DND-41 (cell line): ENCODE measurements around the gene DLL3.

Experiments
- ATAC-seq: fragments of 200-7000 bp; cut with Tn5 transposase; 3 replicates; pipeline ENCODE4 v1.9.1; 2021; ENCODE audit warnings: low read depth; ENCODE audit not compliant: insufficient read depth
- DNase-seq: peaks from one replicate; pipeline ENCODE4 v3.0.0-alpha.2; 2020
- H2AFZ ChIP-seq: 2 replicates; pipeline ENCODE4 v1.6.0; 2012; ENCODE audit warnings: low read depth, low read length
- H3K27ac ChIP-seq: 2 replicates; pipeline ENCODE4 v1.5.1; 2012; ENCODE audit warnings: low read length, inconsistent platforms
- H3K27me3 ChIP-seq: fragments of 200-600 bp; sonication (generic); 2 replicates; pipeline ENCODE4 v1.6.0; 2012; ENCODE audit warnings: low read length, mild to moderate bottlenecking, inconsistent platforms; ENCODE audit not compliant: insufficient read depth, poor library complexity
- H3K36me3 ChIP-seq: 2 replicates; pipeline ENCODE4 v1.5.1; 2012; ENCODE audit warnings: low read length, inconsistent platforms; ENCODE audit not compliant: insufficient read depth
- H3K4me1 ChIP-seq: 2 replicates; pipeline ENCODE4 v1.5.1; 2012; ENCODE audit warnings: mild to moderate bottlenecking, low read length; ENCODE audit not compliant: insufficient read depth
- H3K4me2 ChIP-seq: 2 replicates; pipeline ENCODE4 v1.6.0; 2012; ENCODE audit warnings: mild to moderate bottlenecking, moderate library complexity, low read length, inconsistent platforms; ENCODE audit not compliant: insufficient read depth
- H3K4me3 ChIP-seq, 2 experiments: fragments of 200-600 bp in 1 of 2; shearing (Covaris generic) in 1 of 2; 2 replicates each; pipeline ENCODE4 v1.5.1; 2012 to 2016; ENCODE audit warnings: inconsistent platforms in 2 of 2, low read length in 2 of 2, mild to moderate bottlenecking in 2 of 2, low read depth in 1 of 2, moderate library complexity in 1 of 2
- H3K79me2 ChIP-seq: 2 replicates; pipeline ENCODE4 v1.6.0; 2012; ENCODE audit warnings: low read length, inconsistent platforms; ENCODE audit not compliant: insufficient read depth
- H3K9ac ChIP-seq: 2 replicates; pipeline ENCODE4 v1.6.0; 2012; ENCODE audit warnings: low read depth, mild to moderate bottlenecking, inconsistent platforms, low read length, moderate library complexity
- H3K9me3 ChIP-seq: 2 replicates; pipeline ENCODE4 v1.5.1; 2012; ENCODE audit warnings: low read length, moderate library complexity, mild to moderate bottlenecking, inconsistent platforms; ENCODE audit not compliant: insufficient read depth, severe bottlenecking
- H4K20me1 ChIP-seq: 2 replicates; pipeline ENCODE4 v1.6.0; 2012; ENCODE audit warnings: low read length; ENCODE audit not compliant: insufficient read depth
- CTCF ChIP-seq: IDR thresholded peaks from 2 replicates; pipeline ENCODE4 v1.5.1; 2012; ENCODE audit warnings: borderline replicate concordance, low read length, moderate library complexity, mild to moderate bottlenecking; ENCODE audit not compliant: poor library complexity, severe bottlenecking; ENCODE audit errors: extremely low read depth
- EZH2 ChIP-seq: IDR thresholded peaks from 3 replicates; pipeline ENCODE4 v1.6.1; 2012; ENCODE audit warnings: borderline replicate concordance, low read depth, mild to moderate bottlenecking, moderate library complexity, low read length, inconsistent platforms; ENCODE audit not compliant: severe bottlenecking

Gene DLL3

GRCh38 chr19:39509233-39509632 is 10.5 kb downstream of the DLL3 start:
- H3K9ac ChIP-seq = no peak overlapping the region
- no peaks in the 10 kb centered on the region for H3K4me1 ChIP-seq
- no peaks in the 10 kb centered on the region for H3K9me3 ChIP-seq
- no peak overlapping the region for H3K4me2 ChIP-seq
- no peaks in the 10 kb centered on the region for H3K36me3 ChIP-seq
- H3K27ac ChIP-seq = no peak overlapping the region
- no peaks in the 10 kb centered on the region for H3K79me2 ChIP-seq
- H2AFZ ChIP-seq = no peak overlapping the region
- ATAC-seq = no peak
- TF ChIP-seq CTCF = no peak
- TF ChIP-seq EZH2 = no peak
- DNase-seq = no peak
- H3K4me3 ChIP-seq = no peak overlapping the region
- H4K20me1 ChIP-seq = no peaks in the 10 kb centered on the region
- H3K27me3 ChIP-seq = no peaks in the 10 kb centered on the region

GRCh38 chr19:39512988-39513387 is 14.2 kb downstream of the DLL3 start:
- Histone ChIP-seq H3K79me2 (no peaks in the 10 kb centered on the region), H3K36me3 (no peaks in the 10 kb centered on the region), H3K9ac (no peak overlapping the region), H2AFZ (no peak overlapping the region), H4K20me1 (no peaks in the 10 kb centered on the region), H3K4me3 (no peak overlapping the region), H3K9me3 (no peaks in the 10 kb centered on the region), H3K4me1 (no peaks in the 10 kb centered on the region), H3K27ac (no peak overlapping the region), H3K27me3 (no peaks in the 10 kb centered on the region), H3K4me2 (no peak overlapping the region)
- DNase-seq (no peak), ATAC-seq (no peak)
- TF ChIP-seq EZH2 = no peak
- no peak for TF ChIP-seq CTCF

- H3K36me3 ChIP-seq = no peaks in the 10 kb centered on the region
- H3K27ac ChIP-seq = no peak within 1 kb of the TSS
- H3K4me3 ChIP-seq = no peak within 1 kb of the TSS
- no peak for TF ChIP-seq CTCF
- TF ChIP-seq EZH2 = no peak
- no peaks in the 10 kb centered on the region for H4K20me1 ChIP-seq
- ATAC-seq = no peak
- H3K4me2 ChIP-seq = no peak within 1 kb of the TSS
- no peak for DNase-seq
- H3K4me1 ChIP-seq = no peaks in the 10 kb centered on the region
- no peaks in the 10 kb centered on the region for H3K27me3 ChIP-seq
- no peak within 1 kb of the TSS for H2AFZ ChIP-seq
- no peaks in the 10 kb centered on the region for H3K9me3 ChIP-seq
- H3K79me2 ChIP-seq = no peaks in the 10 kb centered on the region
- no peak within 1 kb of the TSS for H3K9ac ChIP-seq
These were observed 16.2 kb downstream of the DLL3 start, which contains the start of gene SELENOV for GRCh38 chr19:39514840-39515550. Gene SELENOV (plus strand): TSS chr19:39515139. CDS start chr19:39515213, 74 bp downstream.
